ENCODE results near the gene ZSCAN20. TPM values are rescaled to one million over a fixed set of nuclear protein-coding genes. Genes with fewer than 3 reads are reported as not detected.

Gene ZSCAN20
- total RNA-seq, 1 experiment from 2014 or later = 0.84 TPM

GRCh38 chr1:33535334-33535733 lies 62.9 kb downstream of the ZSCAN20 start:
- no peak for DNase-seq
- Histone ChIP-seq H4K20me1 (ENCODE audit: low read length) (no peaks in the 10 kb centered on the region), H3K79me2 (ENCODE audit: low read length) (no peaks in the 10 kb centered on the region), H3K4me2 (ENCODE audit: low read length) (no peak overlapping the region), H3K27me3 (ENCODE audit: low read length) (peaks cover 69% of the 10 kb centered on the region), H3F3A (ENCODE audit: low read length, unreplicated experiment) (no peaks in the 10 kb centered on the region), H3K9ac (ENCODE audit: low read length) (no peak overlapping the region), H3K4me1 (ENCODE audit: insufficient read depth, low read length) (no peaks in the 10 kb centered on the region), H2AFZ (ENCODE audit: low read length) (no peak overlapping the region), H3K4me3 (ENCODE audit: low read length) (no peak overlapping the region), H3K36me3 (ENCODE audit: low read depth, low read length) (no peaks in the 10 kb centered on the region), H3K9me3 (ENCODE audit: low read length) (no peaks in the 10 kb centered on the region), H3K27ac (ENCODE audit: low read length) (no peak overlapping the region), H3K9me2 (replicated peaks; ENCODE audit: low read length) (no peaks in the 10 kb centered on the region)
- no TSS peak for BruUV-seq (replicated peaks)
- POLR2A ChIA-PET (ENCODE audit: unreplicated experiment) = no interaction called here
- ATAC-seq = no peak
- intact Hi-C loops (cut with micrococcal nuclease) = no loop called here
- TF ChIP-seq EZH2phosphoT487 (IDR thresholded peaks at IDR 0.05; ENCODE audit: borderline replicate concordance, low read length) = no peak
- TF ChIP-seq EZH2 (IDR thresholded peaks at IDR 0.05; ENCODE audit: low read length, unreplicated experiment) = no peak
- no peak for TF ChIP-seq CTCF (conservative IDR thresholded peaks at IDR 0.05; ENCODE audit: low read depth, low read length)
- CTCF ChIA-PET = no interaction called here

GRCh38 chr1:33537885-33538284 lies 65.4 kb downstream of the ZSCAN20 start:
- intact Hi-C loops (cut with micrococcal nuclease) = no loop called here
- no peak overlapping the region for H3K4me2 ChIP-seq (ENCODE audit: low read length)
- H3K27me3 ChIP-seq (ENCODE audit: low read length) = peaks cover 60% of the 10 kb centered on the region
- H3K79me2 ChIP-seq (ENCODE audit: low read length) = no peaks in the 10 kb centered on the region
- H2AFZ ChIP-seq (ENCODE audit: low read length) = no peak overlapping the region
- H3K9me2 ChIP-seq (replicated peaks; ENCODE audit: low read length) = no peaks in the 10 kb centered on the region
- no peaks in the 10 kb centered on the region for H3K4me1 ChIP-seq (ENCODE audit: insufficient read depth, low read length)
- no peak overlapping the region for H3K9ac ChIP-seq (ENCODE audit: low read length)
- DNase-seq (no peak), ATAC-seq (no peak)
- ChIA-PET CTCF (no interaction called here), POLR2A (ENCODE audit: unreplicated experiment) (no interaction called here)
- no peaks in the 10 kb centered on the region for H3F3A ChIP-seq (ENCODE audit: low read length, unreplicated experiment)
- H3K36me3 ChIP-seq (ENCODE audit: low read depth, low read length) = no peaks in the 10 kb centered on the region
- H3K27ac ChIP-seq (ENCODE audit: low read length) = no peak overlapping the region
- H3K4me3 ChIP-seq (ENCODE audit: low read length) = no peak overlapping the region
- H4K20me1 ChIP-seq (ENCODE audit: low read length) = no peaks in the 10 kb centered on the region
- no peaks in the 10 kb centered on the region for H3K9me3 ChIP-seq (ENCODE audit: low read length)
- TF ChIP-seq EZH2phosphoT487 (IDR thresholded peaks at IDR 0.05; ENCODE audit: borderline replicate concordance, low read length) (no peak), EZH2 (IDR thresholded peaks at IDR 0.05; ENCODE audit: low read length, unreplicated experiment) (no peak), CTCF (conservative IDR thresholded peaks at IDR 0.05; ENCODE audit: low read depth, low read length) (no peak)
- no TSS peak for BruUV-seq (replicated peaks)

GRCh38 chr1:33541966-33542365 lies 69.5 kb downstream of the ZSCAN20 start:
- no TSS peak for BruUV-seq (replicated peaks)
- ATAC-seq (no peak), DNase-seq (no peak)
- Histone ChIP-seq H3K9ac (ENCODE audit: low read length) (no peak overlapping the region), H3K27me3 (ENCODE audit: low read length) (peaks cover 56% of the 10 kb centered on the region), H3K4me2 (ENCODE audit: low read length) (no peak overlapping the region), H3K4me3 (ENCODE audit: low read length) (no peak overlapping the region), H2AFZ (ENCODE audit: low read length) (no peak overlapping the region), H4K20me1 (ENCODE audit: low read length) (no peaks in the 10 kb centered on the region), H3K9me3 (ENCODE audit: low read length) (no peaks in the 10 kb centered on the region), H3F3A (ENCODE audit: low read length, unreplicated experiment) (no peaks in the 10 kb centered on the region), H3K79me2 (ENCODE audit: low read length) (no peaks in the 10 kb centered on the region), H3K9me2 (replicated peaks; ENCODE audit: low read length) (no peaks in the 10 kb centered on the region), H3K36me3 (ENCODE audit: low read depth, low read length) (no peaks in the 10 kb centered on the region), H3K4me1 (ENCODE audit: insufficient read depth, low read length) (no peaks in the 10 kb centered on the region), H3K27ac (ENCODE audit: low read length) (no peak overlapping the region)
- ChIA-PET CTCF (no interaction called here), POLR2A (ENCODE audit: unreplicated experiment) (no interaction called here)
- no peak for TF ChIP-seq CTCF (conservative IDR thresholded peaks at IDR 0.05; ENCODE audit: low read depth, low read length)
- TF ChIP-seq EZH2phosphoT487 (IDR thresholded peaks at IDR 0.05; ENCODE audit: borderline replicate concordance, low read length) = no peak
- TF ChIP-seq EZH2 (IDR thresholded peaks at IDR 0.05; ENCODE audit: low read length, unreplicated experiment) = no peak
- intact Hi-C loops (cut with micrococcal nuclease) = no loop called here

Other genes with a start within 250 kb of the ZSCAN20 start
- 10.8 and 17.0 TPM in 2 replicates for gene ZNF362, start 216.2 kb upstream of the ZSCAN20 start, total RNA-seq (2014; rRNA removed)
- 0.58 TPM in 1 of 2 replicates, not detected in the other for gene A3GALT2, start 151.5 kb upstream of the ZSCAN20 start, total RNA-seq (2014; rRNA removed)
- 125 and 134 TPM in 2 replicates for gene PHC2, start 41.5 kb upstream of the ZSCAN20 start, total RNA-seq (2014; rRNA removed)

Measured in PC-3 (cell line).